ENCODE data around the gene ACAD8.

DNA sequence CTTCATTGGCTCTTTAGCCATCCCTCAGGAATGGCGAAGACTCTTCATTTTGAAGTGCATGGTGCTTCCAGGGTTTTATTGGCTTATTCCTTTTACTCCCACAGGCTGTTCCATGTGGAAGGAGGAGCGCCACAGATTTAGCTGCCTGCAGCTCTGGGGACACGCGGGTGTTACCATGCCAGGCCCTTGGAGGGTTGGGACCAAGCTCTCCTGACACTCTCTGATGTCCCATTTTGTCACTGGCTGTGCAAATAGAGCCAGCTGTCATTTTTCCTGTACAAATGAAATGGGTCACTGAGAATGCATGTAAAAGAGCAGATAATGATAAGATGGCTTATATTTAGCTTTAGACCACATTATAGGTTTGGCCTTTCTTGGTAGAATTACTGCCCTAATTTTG is 9.5 kb upstream of the ACAD8 start:
- TF ChIP-seq POLR2A (IDR thresholded peaks at IDR 0.05; ENCODE audit: low read depth, low read length), result no peak
- TF ChIP-seq POLR2AphosphoS5 (IDR thresholded peaks at IDR 0.05; ENCODE audit: low read depth, low read length), result no peak
- TF ChIP-seq TAF1 (IDR thresholded peaks at IDR 0.05; ENCODE audit: low read depth, low read length), result no peak
- no peak for TF ChIP-seq POU2F2 (IDR thresholded peaks at IDR 0.05; ENCODE audit: low read depth, low read length)
- no peak for TF ChIP-seq PAX5 (IDR thresholded peaks at IDR 0.05; ENCODE audit: insufficient read depth, low read length, severe bottlenecking)

Data from GM12891 (cell line).